SU-DHL-6 (cell line): ENCODE measurements around the gene LRRC63.

Experiments
- H2AFZ ChIP-seq: fragments of 200-600 bp; sonication (generic); 2 replicates; pipeline ENCODE4 v1.6.1; 2014; ENCODE audit warnings: low read depth, mild to moderate bottlenecking, moderate library complexity, mixed read lengths, antibody characterized with exemption, low read length; ENCODE audit not compliant: severe bottlenecking
- H3F3A ChIP-seq: fragments of 200-600 bp; shearing (Covaris generic); 2 replicates; pipeline ENCODE4 v1.6.0; 2016; ENCODE audit warnings: antibody characterized with exemption, mild to moderate bottlenecking; ENCODE audit not compliant: insufficient read depth
- H3K27ac ChIP-seq: fragments of 200-600 bp; sonication (generic); 2 replicates; pipeline ENCODE4 v1.5.1; 2016; ENCODE audit warnings: low read depth, mild to moderate bottlenecking, low read length, moderate library complexity, mixed read lengths
- H3K27me3 ChIP-seq: fragments of 200-600 bp; sonication (generic), shearing (Covaris generic); 2 replicates; pipeline ENCODE4 v1.6.0; 2014; ENCODE audit warnings: mild to moderate bottlenecking, low read length
- H3K36me3 ChIP-seq: fragments of 200-600 bp; sonication (generic); 2 replicates; pipeline ENCODE4 v1.6.1; 2014; ENCODE audit warnings: mild to moderate bottlenecking, low read length, mixed read lengths
- H3K4me2 ChIP-seq: fragments of 300-600, 200-600 bp; shearing (Covaris generic), sonication (generic); 2 replicates; pipeline ENCODE4 v1.6.0; 2014; ENCODE audit warnings: low read length, low read depth, mild to moderate bottlenecking; ENCODE audit not compliant: poor library complexity, severe bottlenecking
- H3K4me3 ChIP-seq: fragments of 200-600 bp; sonication (generic); 2 replicates; pipeline ENCODE4 v1.5.1; 2014; ENCODE audit warnings: antibody characterized with exemption, low read length, mild to moderate bottlenecking, mixed read lengths; ENCODE audit not compliant: insufficient read depth, poor library complexity, severe bottlenecking
- H3K79me2 ChIP-seq: fragments of 200-600 bp; sonication (generic); 2 replicates; pipeline ENCODE4 v1.6.1; 2014; ENCODE audit warnings: mild to moderate bottlenecking, low read length, moderate library complexity; ENCODE audit not compliant: insufficient read depth
- H3K9ac ChIP-seq: fragments of 200-600 bp; sonication (generic); 2 replicates; pipeline ENCODE4 v1.7.0; 2014; ENCODE audit warnings: mild to moderate bottlenecking, low read length
- H3K9me2 ChIP-seq: fragments of 200-600 bp; sonication (generic); replicated peaks from 2 replicates; pipeline ENCODE4 v1.6.1; 2014; ENCODE audit warnings: low read length; ENCODE audit not compliant: insufficient read depth
- H3K9me3 ChIP-seq: fragments of 200-600 bp; sonication (generic); 2 replicates; pipeline ENCODE4 v1.6.1; 2014; ENCODE audit warnings: low read length, mixed read lengths; ENCODE audit not compliant: insufficient read depth
- H4K20me1 ChIP-seq: fragments of 200-600 bp; sonication (generic); 2 replicates; pipeline ENCODE4 v1.6.1; 2014; ENCODE audit warnings: low read depth, mild to moderate bottlenecking, antibody characterized with exemption, low read length, moderate library complexity, mixed read lengths
- EZH2phosphoT487 ChIP-seq: fragments of 200-600 bp; sonication (generic), shearing (Covaris generic); conservative IDR thresholded peaks from 2 replicates; pipeline ENCODE4 v1.6.1; 2018; ENCODE audit warnings: mild to moderate bottlenecking, antibody characterized with exemption, low read length, moderate library complexity, mixed read lengths
- TF ChIP-seq, protein P1 (sequence below): fragments of 200-600 bp; sonication (generic); IDR thresholded peaks from one replicate; pipeline ENCODE4 v1.5.1; 2017; ENCODE audit warnings: antibody characterized with exemption, mild to moderate bottlenecking, low read length, moderate library complexity; ENCODE audit not compliant: insufficient read depth, poor library complexity, severe bottlenecking

Gene LRRC63

DNA sequence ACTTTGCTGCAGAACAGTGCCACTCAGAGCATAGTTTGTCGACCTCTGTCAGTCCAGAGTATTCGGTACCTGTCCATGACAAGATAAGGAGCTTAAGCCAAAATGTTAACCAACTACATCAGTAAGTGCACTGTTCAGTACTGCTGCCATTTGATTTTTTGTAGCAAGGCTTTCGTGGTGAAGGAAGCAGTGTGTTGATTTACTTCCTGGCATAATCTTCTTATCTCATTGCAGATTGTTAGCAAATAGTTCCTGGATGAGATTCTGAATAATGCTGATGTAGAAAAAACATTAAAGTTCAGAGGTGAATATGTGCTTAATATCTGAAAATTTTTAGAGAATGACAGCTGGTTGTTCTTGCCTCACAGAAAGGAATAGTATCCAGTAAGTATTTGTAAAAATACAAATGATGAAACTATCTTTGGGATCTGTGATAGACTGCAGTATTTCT, 85.7 kb downstream of the LRRC63 start:
- no peak overlapping the region for H3K9ac ChIP-seq
- no peak overlapping the region for H3K4me2 ChIP-seq
- H3K9me2 ChIP-seq = no peaks in the 10 kb centered on the region
- no peak for TF ChIP-seq EZH2phosphoT487
- TF ChIP-seq, protein P1, sequence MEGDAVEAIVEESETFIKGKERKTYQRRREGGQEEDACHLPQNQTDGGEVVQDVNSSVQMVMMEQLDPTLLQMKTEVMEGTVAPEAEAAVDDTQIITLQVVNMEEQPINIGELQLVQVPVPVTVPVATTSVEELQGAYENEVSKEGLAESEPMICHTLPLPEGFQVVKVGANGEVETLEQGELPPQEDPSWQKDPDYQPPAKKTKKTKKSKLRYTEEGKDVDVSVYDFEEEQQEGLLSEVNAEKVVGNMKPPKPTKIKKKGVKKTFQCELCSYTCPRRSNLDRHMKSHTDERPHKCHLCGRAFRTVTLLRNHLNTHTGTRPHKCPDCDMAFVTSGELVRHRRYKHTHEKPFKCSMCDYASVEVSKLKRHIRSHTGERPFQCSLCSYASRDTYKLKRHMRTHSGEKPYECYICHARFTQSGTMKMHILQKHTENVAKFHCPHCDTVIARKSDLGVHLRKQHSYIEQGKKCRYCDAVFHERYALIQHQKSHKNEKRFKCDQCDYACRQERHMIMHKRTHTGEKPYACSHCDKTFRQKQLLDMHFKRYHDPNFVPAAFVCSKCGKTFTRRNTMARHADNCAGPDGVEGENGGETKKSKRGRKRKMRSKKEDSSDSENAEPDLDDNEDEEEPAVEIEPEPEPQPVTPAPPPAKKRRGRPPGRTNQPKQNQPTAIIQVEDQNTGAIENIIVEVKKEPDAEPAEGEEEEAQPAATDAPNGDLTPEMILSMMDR = no peak
- no peak overlapping the region for H3K27ac ChIP-seq
- H3K4me3 ChIP-seq = no peak overlapping the region
- no peaks in the 10 kb centered on the region for H3F3A ChIP-seq
- no peaks in the 10 kb centered on the region for H3K36me3 ChIP-seq
- no peaks in the 10 kb centered on the region for H3K27me3 ChIP-seq
- H3K79me2 ChIP-seq = no peaks in the 10 kb centered on the region
- no peaks in the 10 kb centered on the region for H3K9me3 ChIP-seq
- H4K20me1 ChIP-seq = no peaks in the 10 kb centered on the region
- no peak overlapping the region for H2AFZ ChIP-seq

DNA sequence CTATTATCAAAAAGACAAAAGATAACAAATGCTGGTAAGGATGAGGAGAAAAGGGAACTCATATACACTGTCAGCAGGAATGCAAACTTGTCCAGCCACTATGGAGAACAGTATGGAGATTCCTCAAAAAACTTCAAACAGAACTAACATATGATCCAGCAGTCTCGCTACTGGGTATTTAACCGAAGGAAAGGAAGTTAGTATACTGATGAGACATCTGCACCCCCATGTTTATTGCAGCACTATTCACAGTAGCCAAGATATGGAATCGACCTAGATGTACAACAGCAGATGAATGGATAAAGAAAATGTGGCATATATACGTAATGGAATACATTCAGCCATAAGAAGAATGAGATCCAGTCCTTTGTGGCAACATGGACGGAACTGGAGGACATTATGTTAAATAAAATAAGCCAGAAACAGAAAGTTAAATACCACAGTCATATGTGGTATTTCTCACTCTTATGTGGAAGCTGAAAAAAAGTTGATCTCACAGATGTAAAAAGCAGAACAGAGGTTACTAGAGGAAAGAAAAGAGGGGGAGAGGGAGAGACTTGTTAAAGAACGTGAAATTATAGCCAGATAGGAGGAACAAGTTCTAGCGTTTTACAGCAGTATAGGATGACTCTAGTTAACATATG, 92.1 kb downstream of the LRRC63 start:
- H4K20me1 ChIP-seq = no peaks in the 10 kb centered on the region
- no peaks in the 10 kb centered on the region for H3K79me2 ChIP-seq
- 0 out of 2 replicates have a peak, but pooled peaks cover 3% of the 10 kb centered on the region for H3K9me3 ChIP-seq
- no peaks in the 10 kb centered on the region for H3F3A ChIP-seq
- no peak overlapping the region for H3K4me2 ChIP-seq
- H3K27ac ChIP-seq = no peak overlapping the region
- no peak for TF ChIP-seq EZH2phosphoT487
- TF ChIP-seq, protein P1 = no peak
- H3K9me2 ChIP-seq = no peaks in the 10 kb centered on the region
- H3K27me3 ChIP-seq = no peaks in the 10 kb centered on the region
- no peaks in the 10 kb centered on the region for H3K36me3 ChIP-seq
- no peak overlapping the region for H3K4me3 ChIP-seq
- H2AFZ ChIP-seq = no peak overlapping the region
- no peak overlapping the region for H3K9ac ChIP-seq

DNA sequence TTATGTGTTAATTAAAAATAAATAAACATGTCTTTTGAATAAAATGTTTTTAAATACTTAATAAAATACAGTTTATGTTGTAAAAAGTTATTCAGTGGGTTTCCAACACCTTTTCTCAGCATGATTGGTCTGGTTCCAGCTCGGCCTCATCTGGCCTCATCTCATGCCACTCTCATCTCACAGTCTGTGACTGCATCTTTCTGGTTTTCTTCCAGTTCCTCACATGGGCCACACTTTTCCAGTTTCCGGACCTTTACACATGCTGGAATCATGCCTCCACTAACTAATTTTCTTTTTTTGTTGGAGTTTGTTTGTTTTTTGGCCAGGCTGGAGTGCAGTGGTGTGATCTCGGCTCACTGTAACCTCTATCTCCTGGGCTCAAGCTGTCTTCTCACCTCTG, 92.8 kb downstream of the LRRC63 start:
- TF ChIP-seq, protein P1 = no peak
- no peak for TF ChIP-seq EZH2phosphoT487

More for the DNA sequence above, 92.8 kb downstream of the LRRC63 start:
- Histone ChIP-seq H3F3A (no peaks in the 10 kb centered on the region), H3K36me3 (no peaks in the 10 kb centered on the region), H3K27ac (no peak overlapping the region), H4K20me1 (no peaks in the 10 kb centered on the region), H3K27me3 (no peaks in the 10 kb centered on the region), H3K9me3 (0 out of 2 replicates have a peak, but pooled peaks cover 3% of the 10 kb centered on the region), H3K4me3 (no peak overlapping the region), H2AFZ (no peak overlapping the region), H3K4me2 (no peak overlapping the region), H3K9ac (no peak overlapping the region), H3K9me2 (no peaks in the 10 kb centered on the region), H3K79me2 (no peaks in the 10 kb centered on the region)
